Tongue (tissue), 2 donors: Measurements from ENCODE around the gene TATDN3. TPM values are rescaled to one million over a fixed set of nuclear protein-coding genes. Genes with fewer than 3 reads are reported as not detected.
"Not testable (repeated sequence)": the region's sequence is repeated elsewhere in the genome, so short reads cannot be mapped to it uniquely, and the experiment has no call there.

Experiments
- DNase-seq: peaks from one replicate; pipeline ENCODE4 v3.0.0-alpha.2; 2015
- total RNA-seq: library from RNA; depleted of rRNA; stranded (reverse); fragments of >200 nt; gene quantifications from one replicate; pipeline ENCODE4 v1.2.3, GENCODE V29; 2014

TATDN3 gene
- total RNA-seq, 1 donor from 2014 or later, result 19.7 TPM

- no peak for DNase-seq
Observed at GRCh38 chr1:212775241-212775640, 16.5 kb upstream of the TATDN3 start.

- no peak for DNase-seq
Observed at GRCh38 chr1:212777151-212777550, 14.5 kb upstream of the TATDN3 start.

GRCh38 chr1:212779086-212779485 is 12.6 kb upstream of the TATDN3 start:
- DNase-seq, result not testable (repeated sequence)

- no peak for DNase-seq
Observed at GRCh38 chr1:212780759-212781158, 10.9 kb upstream of the TATDN3 start.

- DNase-seq, result no peak
Observed at GRCh38 chr1:212781225-212781624, 10.5 kb upstream of the TATDN3 start.

GRCh38 chr1:212782422-212783154 is 9.1 kb upstream of the TATDN3 start:
- peak; percentile 31 for DNase-seq

- no peak for DNase-seq
Observed at GRCh38 chr1:212783976-212784375, 7.7 kb upstream of the TATDN3 start.

- DNase-seq, result no peak
Observed at GRCh38 chr1:212785871-212786270, 5.8 kb upstream of the TATDN3 start.

- DNase-seq, result no peak
Observed at GRCh38 chr1:212791261-212791675, 426 bp upstream of the TATDN3 start.

- no peak for DNase-seq
Observed at GRCh38 chr1:212792396-212792908, 758 bp downstream of the TATDN3 start.

- peak; percentile 12 for DNase-seq
Observed at GRCh38 chr1:212794561-212795014, 2.9 kb downstream of the TATDN3 start.

- no peak for DNase-seq
Observed at GRCh38 chr1:212797681-212798080, 6.0 kb downstream of the TATDN3 start.

GRCh38 chr1:212805767-212806166 is 14.1 kb downstream of the TATDN3 start:
- DNase-seq, result no peak

GRCh38 chr1:212814537-212815334 is 23.0 kb downstream of the TATDN3 start:
- DNase-seq, result peak; percentile 59

- DNase-seq, result no peak
Observed at GRCh38 chr1:212816567-212817278, 25.0 kb downstream of the TATDN3 start.

- DNase-seq, result no peak
Observed at GRCh38 chr1:212819726-212820125, 28.0 kb downstream of the TATDN3 start.

- DNase-seq, result no peak
Observed at GRCh38 chr1:212820969-212821368, 29.3 kb downstream of the TATDN3 start.

- DNase-seq, result no peak
Observed at GRCh38 chr1:212822956-212823355, 31.3 kb downstream of the TATDN3 start.

- no peak for DNase-seq
Observed at GRCh38 chr1:212824201-212824600, 32.5 kb downstream of the TATDN3 start.

- DNase-seq, result no peak
Observed at GRCh38 chr1:212825798-212826452, 34.2 kb downstream of the TATDN3 start.

- no peak for DNase-seq
Observed at GRCh38 chr1:212827171-212827776, 35.6 kb downstream of the TATDN3 start.
